AG04450 (cell line): ENCODE results near the gene GAPT. TPM values are rescaled to one million over a fixed set of nuclear protein-coding genes. Genes with fewer than 3 reads are reported as not detected.

ENCODE experiments used
- CTCF ChIA-PET: fragments of 300-600, 350-600 bp; formaldehyde crosslinking; extraction: SDS; loops from one replicate; lab custom pipeline; 2022; ENCODE audit warnings: antibody characterized with exemption, inconsistent platforms; lab: Charles Lee
- POLR2A ChIA-PET: fragments of 350-600 bp; formaldehyde crosslinking; extraction: SDS; loops from one replicate; lab custom pipeline; 2021; ENCODE audit warnings: antibody characterized with exemption, inconsistent platforms; lab: Yijun Ruan, JAX
- DNase-seq: peaks from one replicate; pipeline ENCODE4 v3.0.0-alpha.2; 2011; ENCODE audit warnings: low read depth, low spot score
- H3K27ac ChIP-seq: one replicate; pipeline ENCODE4 v1.5.1; 2012; ENCODE audit warnings: low read depth, low read length, control low read depth
- H3K27me3 ChIP-seq: one replicate; pipeline ENCODE4 v1.6.0; 2012; ENCODE audit warnings: low read length; ENCODE audit not compliant: control insufficient read depth, insufficient read depth
- H3K4me3 ChIP-seq: 2 replicates; pipeline ENCODE4 v1.5.1; 2011; ENCODE audit warnings: mild to moderate bottlenecking, low read depth, low read length, control low read depth
- H3K9me3 ChIP-seq: 2 replicates; pipeline ENCODE4 v1.5.1; 2012; ENCODE audit warnings: low read length; ENCODE audit not compliant: control insufficient read depth, insufficient read depth
- CTCF ChIP-seq: IDR thresholded peaks from 2 replicates; pipeline ENCODE4 v1.5.1; 2011; ENCODE audit warnings: low read depth, low read length, control low read depth, inconsistent platforms
- polyA plus RNA-seq: library from polyadenylated mRNA; depleted of rRNA; stranded (reverse); fragments of >200 nt; gene quantifications from 2 replicates; pipeline ENCODE4 v1.2.3, GENCODE V29; 2011

GAPT gene
- polyA plus RNA-seq, 1 experiment = not detected

DNA sequence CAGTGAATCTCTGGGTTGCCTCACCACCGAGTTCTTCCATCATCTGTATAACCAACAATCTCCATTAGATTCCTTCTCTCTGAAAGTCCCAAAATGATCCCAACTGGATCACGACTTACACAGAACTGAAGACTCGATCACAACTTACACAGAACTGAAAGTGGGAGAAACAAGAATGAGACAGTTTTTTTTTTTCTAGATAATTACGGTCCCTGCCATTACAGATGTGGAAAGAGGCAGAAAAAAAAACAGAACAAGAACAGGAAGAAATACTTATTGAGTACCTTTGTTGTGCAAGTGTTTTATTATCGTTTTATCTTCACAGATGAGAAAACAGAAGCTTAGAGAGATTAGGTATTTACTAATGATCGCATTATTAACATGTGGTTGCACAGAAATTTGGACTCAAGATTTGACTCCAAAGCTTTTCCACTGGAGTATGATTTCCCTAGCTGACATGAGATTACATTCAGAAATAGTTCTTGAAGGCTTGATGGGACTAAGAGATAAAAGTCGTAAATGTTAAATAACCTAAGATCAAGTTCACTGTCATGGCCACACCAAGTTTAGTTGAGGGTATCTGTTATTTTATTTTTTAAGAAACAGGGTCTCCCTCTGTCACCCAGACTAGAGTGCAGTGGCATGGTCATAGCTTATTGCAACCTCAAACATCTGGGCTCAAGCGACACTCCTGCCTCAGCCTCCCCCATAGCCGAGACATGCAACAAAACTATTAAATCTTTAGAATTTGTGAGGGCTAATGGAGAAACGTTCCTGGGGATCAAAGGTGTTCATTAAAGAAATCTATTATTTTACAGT, 40.2 kb upstream of the GAPT start:
- Histone ChIP-seq H3K4me3 (no peak overlapping the region), H3K27ac (no peak overlapping the region), H3K9me3 (peaks cover 3% of the 10 kb centered on the region; the same call in 1 of the 2 replicates), H3K27me3 (no peaks in the 10 kb centered on the region)
- CTCF ChIA-PET = interaction anchor here (1.2 to 1.9 kb wide), 2 partner anchors 672 to 1153 kb away, joined by 3 to 7 read pairs; no protein-coding TSS in a partner anchor
- POLR2A ChIA-PET = interaction anchor here (1.1 to 1.5 kb wide), 3 partner anchors 563 to 672 kb away, joined by 3 to 5 read pairs (median 5); no protein-coding TSS in a partner anchor
- no peak for DNase-seq
- TF ChIP-seq CTCF = no peak

DNA sequence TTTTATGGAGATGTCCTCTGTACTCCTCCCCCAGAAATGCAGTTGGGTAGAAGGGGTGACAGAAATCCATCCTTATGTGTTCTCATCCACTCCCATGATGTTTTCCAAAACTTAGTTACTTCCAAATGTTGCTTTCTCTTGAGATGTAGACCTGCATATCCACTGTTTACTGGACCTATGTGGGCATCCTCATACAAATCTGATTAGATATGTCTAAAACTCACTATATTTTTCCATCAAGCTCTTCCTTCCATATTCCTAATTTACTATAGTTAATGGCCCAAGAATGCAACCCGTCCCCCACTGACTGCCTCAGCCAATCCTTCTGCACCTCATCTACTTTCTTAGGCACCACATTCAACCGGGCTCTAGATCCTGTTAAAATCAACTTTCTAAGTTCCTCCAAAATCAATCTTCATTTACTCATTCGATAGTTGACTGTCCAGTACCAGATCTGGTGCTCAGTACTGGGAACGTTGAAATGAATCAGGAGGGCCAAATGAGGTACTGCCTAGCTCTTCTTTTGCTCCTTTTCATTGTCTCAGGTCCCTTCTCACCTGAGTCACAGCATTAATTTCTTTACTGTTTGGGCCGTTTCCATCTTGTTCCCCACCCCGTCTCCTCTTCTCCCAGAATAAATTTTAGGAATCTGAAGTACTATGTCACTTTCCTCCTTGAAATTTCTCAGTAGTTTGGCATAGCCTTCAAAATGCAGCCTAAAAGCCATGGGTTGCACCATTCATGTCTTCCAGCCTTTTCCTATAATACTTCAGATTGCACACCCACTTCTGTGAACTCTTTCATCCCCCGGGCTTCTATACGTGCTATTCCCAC, 39.3 kb upstream of the GAPT start:
- Histone ChIP-seq H3K27ac (no peak overlapping the region), H3K9me3 (no peaks in the 10 kb centered on the region), H3K4me3 (no peak overlapping the region), H3K27me3 (no peaks in the 10 kb centered on the region)
- POLR2A ChIA-PET = interaction anchor here (1.1 to 1.2 kb wide), 2 partner anchors 564 to 672 kb away, joined by 3 to 5 read pairs; no protein-coding TSS in a partner anchor
- no peak for TF ChIP-seq CTCF
- CTCF ChIA-PET = interaction anchor here (1.2 to 1.9 kb wide), 2 partner anchors 673 to 1154 kb away, joined by 3 to 7 read pairs; no protein-coding TSS in a partner anchor
- no peak for DNase-seq

DNA sequence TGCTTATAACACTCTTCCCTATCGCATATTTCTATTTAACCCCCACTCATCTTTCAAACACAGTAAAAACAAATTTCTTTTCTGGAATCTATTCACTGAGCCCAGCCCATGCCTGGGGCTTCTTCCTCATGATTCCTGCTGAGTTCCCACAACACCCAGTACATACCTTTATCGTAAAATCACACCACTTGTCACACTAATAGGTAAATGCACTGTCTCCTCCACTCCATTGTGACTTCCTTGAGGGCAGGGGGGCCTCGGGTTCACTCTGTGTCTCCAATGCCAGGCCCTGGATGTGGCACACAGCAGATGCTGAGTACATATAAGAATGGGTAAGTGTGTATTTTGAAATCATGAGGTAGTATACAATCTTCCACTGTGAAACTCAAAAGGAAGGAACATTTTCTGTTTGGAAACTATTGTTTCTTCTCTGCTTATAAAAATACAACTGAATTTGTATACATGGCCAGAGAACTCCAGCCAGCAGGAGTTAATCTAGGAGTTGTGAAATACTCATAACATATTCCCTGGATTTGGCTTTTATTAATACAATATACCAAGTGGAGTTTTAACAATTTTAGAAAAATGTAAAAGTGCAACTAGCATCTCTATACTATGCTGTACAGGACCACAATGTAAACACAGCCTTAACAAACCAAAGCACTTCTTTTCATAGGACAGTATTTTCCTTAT, 38.5 kb upstream of the GAPT start:
- no peak for DNase-seq

DNA sequence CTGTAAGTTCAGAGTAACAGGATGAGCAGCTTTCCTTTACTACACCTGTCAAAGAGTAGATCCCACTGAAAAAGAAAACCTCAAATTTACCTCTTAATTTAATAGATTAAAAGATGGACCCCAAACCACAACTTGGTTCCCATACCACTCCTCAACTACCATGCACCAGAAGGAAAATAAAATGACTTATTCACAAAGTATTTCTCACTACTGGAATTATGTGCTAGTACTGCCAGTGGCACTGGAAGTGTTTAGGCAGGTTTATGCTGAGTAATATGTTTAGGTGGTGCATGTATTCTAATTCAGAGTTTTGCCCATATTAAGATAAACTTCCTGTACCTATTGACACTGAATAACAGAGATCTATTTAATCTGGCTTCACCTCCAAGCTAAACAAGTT, 37.9 kb upstream of the GAPT start:
- no peak for DNase-seq
- no peaks in the 10 kb centered on the region for H3K27me3 ChIP-seq
- H3K27ac ChIP-seq = no peak overlapping the region
- H3K9me3 ChIP-seq = no peaks in the 10 kb centered on the region
- peak overlapping the region; percentile 11; the same call in 1 of the 2 replicates for H3K4me3 ChIP-seq
- ChIA-PET POLR2A (interaction anchor here (0.5 kb wide), 1 partner anchor 379 kb away, joined by 5 read pairs; no protein-coding TSS in a partner anchor), CTCF (interaction anchor here (1.4 kb wide), 1 partner anchor 674 kb away, joined by 5 read pairs; no protein-coding TSS in a partner anchor)
- TF ChIP-seq CTCF = no peak

More for the DNA sequence above, 38.5 kb upstream of the GAPT start:
- Histone ChIP-seq H3K4me3 (no peak overlapping the region), H3K27ac (no peak overlapping the region), H3K27me3 (no peaks in the 10 kb centered on the region), H3K9me3 (no peaks in the 10 kb centered on the region)
- POLR2A ChIA-PET = no interaction called here
- TF ChIP-seq CTCF = no peak
- CTCF ChIA-PET = interaction anchor here (1.4 kb wide), 1 partner anchor 673 kb away, joined by 5 read pairs; no protein-coding TSS in a partner anchor
